ENCODE results near the gene SEPHS1.

DNA sequence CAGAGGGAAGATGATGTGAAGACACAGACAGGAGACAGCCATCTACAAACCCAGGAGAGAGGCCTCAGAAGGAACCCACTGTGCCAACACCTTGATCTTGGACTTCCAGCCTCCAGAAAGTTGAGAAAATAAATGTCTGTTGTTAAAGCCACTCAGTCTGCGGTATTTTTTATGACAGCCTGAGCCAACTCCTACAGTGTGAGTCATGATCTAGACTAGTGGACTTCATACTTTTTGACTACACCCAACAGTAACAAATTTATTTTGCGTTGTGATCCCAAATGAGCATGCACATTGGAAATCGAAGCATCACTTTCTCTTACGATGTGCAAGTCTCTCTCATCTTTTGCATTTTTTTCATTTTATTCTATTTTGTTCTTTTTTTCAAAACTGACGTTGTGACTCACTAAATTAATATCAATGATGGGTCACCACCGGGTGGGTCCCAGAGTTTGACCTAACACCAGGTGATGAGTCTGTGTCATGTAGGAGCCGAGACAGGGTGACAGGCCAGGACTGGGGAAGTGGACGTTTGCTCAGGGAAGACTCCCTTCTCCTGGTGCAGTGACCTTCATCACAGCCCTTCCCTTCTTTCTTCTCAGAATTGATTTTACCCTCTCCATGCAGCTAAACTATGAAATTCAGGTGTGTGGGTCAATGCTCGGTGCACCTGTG lies 77.1 kb downstream of the SEPHS1 start:
- no peak for TF ChIP-seq SUZ12 (IDR thresholded peaks at IDR 0.05)
- TF ChIP-seq FOXK2 (IDR thresholded peaks at IDR 0.05), result no peak
- no peak for TF ChIP-seq NFRKB (IDR thresholded peaks at IDR 0.05)
- TF ChIP-seq ELF4 (IDR thresholded peaks at IDR 0.05), result no peak
- TF ChIP-seq FOXA1 (IDR thresholded peaks at IDR 0.05), result no peak
- no peak for TF ChIP-seq FOXM1 (IDR thresholded peaks at IDR 0.05; ENCODE audit: borderline replicate concordance)
- TF ChIP-seq BHLHE40 (IDR thresholded peaks at IDR 0.05; ENCODE audit: borderline replicate concordance), result no peak
- TF ChIP-seq SP1 (IDR thresholded peaks at IDR 0.05), result no peak
- TF ChIP-seq, protein P1, sequence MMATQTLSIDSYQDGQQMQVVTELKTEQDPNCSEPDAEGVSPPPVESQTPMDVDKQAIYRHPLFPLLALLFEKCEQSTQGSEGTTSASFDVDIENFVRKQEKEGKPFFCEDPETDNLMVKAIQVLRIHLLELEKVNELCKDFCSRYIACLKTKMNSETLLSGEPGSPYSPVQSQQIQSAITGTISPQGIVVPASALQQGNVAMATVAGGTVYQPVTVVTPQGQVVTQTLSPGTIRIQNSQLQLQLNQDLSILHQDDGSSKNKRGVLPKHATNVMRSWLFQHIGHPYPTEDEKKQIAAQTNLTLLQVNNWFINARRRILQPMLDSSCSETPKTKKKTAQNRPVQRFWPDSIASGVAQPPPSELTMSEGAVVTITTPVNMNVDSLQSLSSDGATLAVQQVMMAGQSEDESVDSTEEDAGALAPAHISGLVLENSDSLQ (IDR thresholded peaks at IDR 0.05), result no peak
